NCI-H526 treated with DMSO at 0.1 percent for 48 hours (cell line): ENCODE data around the gene ELMO3.

ENCODE experiments used
- DNase-seq: peaks from one replicate; lab custom pipeline; 2025; lab: John Stamatoyannopoulos, UW

ELMO3 gene

GRCh38 chr16:67223992-67224391 lies 25.1 kb downstream of the ELMO3 start:
- DNase-seq = no peak

- no peak for DNase-seq
These were observed 27.4 kb downstream of the ELMO3 start for GRCh38 chr16:67226295-67226803.

GRCh38 chr16:67226804-67227566 lies 28.1 kb downstream of the ELMO3 start, which contains the start of gene TMEM208:
Gene TMEM208, plus strand, starts transcription at chr16:67227130. Its CDS starts 89 bp downstream, at chr16:67227219.
- DNase-seq = peak; percentile 81

- DNase-seq = no peak
These were observed 28.6 kb downstream of the ELMO3 start for GRCh38 chr16:67227567-67227921.

- DNase-seq = no peak
These were observed 29.3 kb downstream of the ELMO3 start for GRCh38 chr16:67228034-67228785.

- DNase-seq = no peak
These were observed 30.0 kb downstream of the ELMO3 start for GRCh38 chr16:67228905-67229304.

GRCh38 chr16:67229906-67230808 lies 31.2 kb downstream of the ELMO3 start:
- no peak for DNase-seq

GRCh38 chr16:67230809-67231660 lies 32.1 kb downstream of the ELMO3 start:
- no peak for DNase-seq

GRCh38 chr16:67233596-67233995 lies 34.7 kb downstream of the ELMO3 start:
- no peak for DNase-seq

- DNase-seq = no peak
These were observed 35.3 kb downstream of the ELMO3 start for GRCh38 chr16:67234180-67234597.

- no peak for DNase-seq
These were observed 37.1 kb downstream of the ELMO3 start for GRCh38 chr16:67235816-67236562.

- DNase-seq = no peak
These were observed 37.8 kb downstream of the ELMO3 start for GRCh38 chr16:67236563-67237395.

GRCh38 chr16:67237396-67238277 lies 38.7 kb downstream of the ELMO3 start:
- no peak for DNase-seq

- no peak for DNase-seq
These were observed 39.3 kb downstream of the ELMO3 start for GRCh38 chr16:67238278-67238575.

GRCh38 chr16:67238806-67239470 lies 40.0 kb downstream of the ELMO3 start:
- DNase-seq = no peak

- DNase-seq = no peak
These were observed 41.6 kb downstream of the ELMO3 start for GRCh38 chr16:67240506-67240905.

- DNase-seq = no peak
These were observed 42.3 kb downstream of the ELMO3 start for GRCh38 chr16:67241008-67241900.
